H1 (cell line): ENCODE results near the gene AP2A1. TPM values are rescaled to one million over a fixed set of nuclear protein-coding genes. Genes with fewer than 3 reads are reported as not detected.

Experiments used
- ATF3 ChIP-seq: IDR thresholded peaks from 2 replicates; pipeline ENCODE4 v1.6.1; 2011; ENCODE audit warnings: low read depth, mild to moderate bottlenecking, low read length; ENCODE audit not compliant: insufficient read depth
- RFX5 ChIP-seq: IDR thresholded peaks from 2 replicates; pipeline ENCODE4 v1.6.1; 2011; ENCODE audit warnings: low read depth, low read length, improper control_type of control experiment, borderline replicate concordance
- TBP ChIP-seq: IDR thresholded peaks from 2 replicates; pipeline ENCODE4 v1.6.1; 2011; ENCODE audit warnings: low read depth, low read length, improper control_type of control experiment
- polyA plus RNA-seq, 7 experiments: library from polyadenylated mRNA; depleted of rRNA in 3 of 7; stranded (reverse) in 5 of 7; unstranded in 2 of 7; fragments of >200 nt in 5 of 7; fragments of 200-250 nt in 2 of 7; gene quantifications; 1 replicate in 5 of 7; 2 replicates in 1 of 7; 4 replicates in 1 of 7; pipeline versions ENCODE4 v1.2.1 to v1.2.3, GENCODE V29; 2011 to 2013; ENCODE audit warnings: missing spikeins in 2 of 7, mixed read lengths in 2 of 7
- total RNA-seq: library from RNA; stranded (reverse); fragmentation: NEBNext Ultra II Directional; extraction: Animal tissue kit (Norgen Biotek cat#: 25700); gene quantifications from 2 replicates; pipeline ENCODE4 v1.2.1, GENCODE V29; 2021

The AP2A1 gene
- total and polyA plus RNA-seq, 2 of the 8 experiments (the other 6 are each of a cell fraction or from before 2014, with no cell fraction given): 105 to 106 TPM

DNA sequence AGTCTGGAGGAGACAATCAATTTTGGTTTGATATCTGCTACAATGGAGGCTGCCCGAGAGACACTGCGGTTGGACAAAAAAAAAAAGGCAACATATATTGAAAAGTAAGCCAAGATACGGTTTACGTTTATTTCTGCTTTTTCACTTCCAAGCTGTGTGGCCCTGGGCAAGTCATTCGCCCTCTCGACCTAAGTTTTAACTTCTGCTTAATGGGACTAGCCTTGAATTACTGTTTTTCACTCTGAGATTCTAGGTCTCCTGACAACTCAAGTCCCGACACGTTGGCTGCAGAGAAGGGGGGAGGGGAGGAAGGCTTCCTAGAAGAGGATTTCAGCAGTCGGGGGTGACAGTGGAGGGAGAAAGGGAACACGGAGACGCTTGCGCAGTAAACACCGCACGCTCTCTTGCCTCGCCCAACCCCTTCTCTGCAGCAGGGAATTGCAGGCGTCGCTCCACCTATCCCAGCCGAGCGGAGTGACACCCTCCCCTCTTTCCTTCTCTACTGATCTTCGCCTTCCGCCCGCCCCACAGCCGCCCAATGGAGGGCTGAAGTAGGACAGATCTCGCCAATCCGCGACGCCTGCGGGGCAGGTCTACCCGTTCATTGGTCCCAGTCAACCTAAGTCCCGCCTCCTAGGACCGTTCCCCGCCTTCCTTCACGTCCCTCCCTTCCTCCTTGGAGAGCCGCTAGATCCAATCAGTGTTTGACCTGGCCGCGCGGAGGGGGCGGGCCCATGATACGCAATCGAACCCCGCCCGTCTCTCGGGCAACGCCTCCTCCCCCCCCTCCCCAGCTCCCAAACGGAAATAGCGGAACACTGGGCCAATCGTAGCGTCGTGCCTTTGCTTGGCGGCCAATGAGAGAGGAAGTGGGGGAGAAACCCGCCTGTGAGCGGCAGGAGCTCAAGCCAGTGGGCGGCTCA is 533 bp upstream of the AP2A1 start (continued):
- TF ChIP-seq ATF3 (no peak), TBP (peak; percentile 78; the same call in 1 of the 2 replicates), RFX5 (no peak)
